Measurements from ENCODE around the gene OR9Q2.

The OR9Q2 gene

GRCh38 chr11:58188770-58189169 is at the start of gene OR9Q2:
TSS of gene OR9Q2 (plus strand) at chr11:58189070. CDS start at chr11:58190491, 1,421 bp downstream.
- H3K27ac ChIP-seq (ENCODE audit: low read length), result no peak within 1 kb of the TSS
- no peaks in the 10 kb centered on the region for H3K9me3 ChIP-seq (ENCODE audit: insufficient read depth, low read depth, low read length)
- H3K27me3 ChIP-seq (ENCODE audit: insufficient read depth, low read length), result no peaks in the 10 kb centered on the region
- H3K4me1 ChIP-seq (ENCODE audit: insufficient read depth, low read length), result no peaks in the 10 kb centered on the region
- H3K36me3 ChIP-seq (ENCODE audit: insufficient read depth, low read depth, low read length), result no peaks in the 10 kb centered on the region
- no peak within 1 kb of the TSS for H3K4me3 ChIP-seq (ENCODE audit: low read length)
- no peak within 1 kb of the TSS for H3K9ac ChIP-seq (ENCODE audit: low read depth, low read length)

DNA sequence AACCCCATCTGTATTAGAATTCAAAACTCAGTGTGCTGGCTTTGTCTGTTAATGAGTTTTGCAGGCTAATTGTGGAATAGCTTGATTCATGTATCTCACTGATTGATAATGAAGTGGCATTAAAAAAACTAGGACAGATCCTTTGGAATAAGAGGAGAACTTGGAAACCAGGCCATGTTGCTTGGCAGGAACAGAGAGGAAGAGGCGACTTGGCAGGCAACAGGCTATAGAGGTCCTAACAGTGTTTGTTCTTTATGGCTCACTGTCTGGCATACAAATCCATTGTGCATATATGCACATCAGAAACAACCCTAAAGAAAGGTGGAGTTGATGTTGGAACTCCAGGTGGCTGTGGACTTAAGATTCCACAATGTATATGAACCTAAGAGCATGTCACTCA is 46.1 kb upstream of the OR9Q2 start:
- Histone ChIP-seq H3K36me3 (ENCODE audit: insufficient read depth, low read depth, low read length) (no peaks in the 10 kb centered on the region), H3K27ac (ENCODE audit: low read length) (no peak overlapping the region), H3K27me3 (ENCODE audit: insufficient read depth, low read length) (no peaks in the 10 kb centered on the region), H3K9me3 (ENCODE audit: insufficient read depth, low read depth, low read length) (no peaks in the 10 kb centered on the region), H3K4me1 (ENCODE audit: insufficient read depth, low read length) (no peaks in the 10 kb centered on the region), H3K4me3 (ENCODE audit: low read length) (no peak overlapping the region), H3K9ac (ENCODE audit: low read depth, low read length) (no peak overlapping the region)

- H3K4me1 ChIP-seq (ENCODE audit: insufficient read depth, low read length), result no peaks in the 10 kb centered on the region
- H3K36me3 ChIP-seq (ENCODE audit: insufficient read depth, low read depth, low read length), result no peaks in the 10 kb centered on the region
- no peak overlapping the region for H3K27ac ChIP-seq (ENCODE audit: low read length)
- no peak overlapping the region for H3K4me3 ChIP-seq (ENCODE audit: low read length)
- no peaks in the 10 kb centered on the region for H3K27me3 ChIP-seq (ENCODE audit: insufficient read depth, low read length)
- no peak overlapping the region for H3K9ac ChIP-seq (ENCODE audit: low read depth, low read length)
- H3K9me3 ChIP-seq (ENCODE audit: insufficient read depth, low read depth, low read length), result no peaks in the 10 kb centered on the region
These were observed 36.1 kb upstream of the OR9Q2 start for GRCh38 chr11:58152781-58153180.

DNA sequence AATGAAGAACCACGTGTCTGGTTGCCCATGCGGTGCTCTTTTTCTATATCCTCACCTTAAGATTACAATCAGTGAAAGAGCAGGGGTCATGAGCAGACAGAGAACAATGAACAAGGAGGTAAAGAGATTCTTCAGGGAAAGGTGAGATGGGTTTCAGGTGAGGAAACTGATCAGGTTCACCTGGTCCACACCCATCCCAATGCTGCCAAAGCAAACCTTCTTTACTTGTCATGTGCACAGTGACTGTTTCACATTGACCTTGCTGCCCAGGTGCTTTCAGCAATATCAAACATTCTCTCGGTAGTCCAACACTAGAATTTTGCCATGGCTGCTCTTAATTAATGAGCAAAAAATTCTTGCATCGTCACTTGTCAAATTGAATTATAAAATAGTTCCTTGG is 24.5 kb upstream of the OR9Q2 start:
- Histone ChIP-seq H3K27me3 (ENCODE audit: insufficient read depth, low read length) (no peaks in the 10 kb centered on the region), H3K36me3 (ENCODE audit: insufficient read depth, low read depth, low read length) (no peaks in the 10 kb centered on the region), H3K27ac (ENCODE audit: low read length) (no peak overlapping the region), H3K4me1 (ENCODE audit: insufficient read depth, low read length) (no peaks in the 10 kb centered on the region), H3K4me3 (ENCODE audit: low read length) (no peak overlapping the region), H3K9ac (ENCODE audit: low read depth, low read length) (no peak overlapping the region), H3K9me3 (ENCODE audit: insufficient read depth, low read depth, low read length) (no peaks in the 10 kb centered on the region)

- Histone ChIP-seq H3K27ac (ENCODE audit: low read length) (no peak overlapping the region), H3K4me3 (ENCODE audit: low read length) (no peak overlapping the region), H3K27me3 (ENCODE audit: insufficient read depth, low read length) (no peaks in the 10 kb centered on the region), H3K36me3 (ENCODE audit: insufficient read depth, low read depth, low read length) (no peaks in the 10 kb centered on the region), H3K9ac (ENCODE audit: low read depth, low read length) (no peak overlapping the region), H3K4me1 (ENCODE audit: insufficient read depth, low read length) (no peaks in the 10 kb centered on the region), H3K9me3 (ENCODE audit: insufficient read depth, low read depth, low read length) (no peaks in the 10 kb centered on the region)
These were observed 23.9 kb upstream of the OR9Q2 start for GRCh38 chr11:58164990-58165389.

- Histone ChIP-seq H3K4me1 (ENCODE audit: insufficient read depth, low read length) (no peaks in the 10 kb centered on the region), H3K27ac (ENCODE audit: low read length) (no peak overlapping the region), H3K27me3 (ENCODE audit: insufficient read depth, low read length) (no peaks in the 10 kb centered on the region), H3K4me3 (ENCODE audit: low read length) (no peak overlapping the region), H3K36me3 (ENCODE audit: insufficient read depth, low read depth, low read length) (no peaks in the 10 kb centered on the region), H3K9me3 (ENCODE audit: insufficient read depth, low read depth, low read length) (no peaks in the 10 kb centered on the region), H3K9ac (ENCODE audit: low read depth, low read length) (no peak overlapping the region)
These were observed 23.3 kb upstream of the OR9Q2 start for GRCh38 chr11:58165504-58166106.

DNA sequence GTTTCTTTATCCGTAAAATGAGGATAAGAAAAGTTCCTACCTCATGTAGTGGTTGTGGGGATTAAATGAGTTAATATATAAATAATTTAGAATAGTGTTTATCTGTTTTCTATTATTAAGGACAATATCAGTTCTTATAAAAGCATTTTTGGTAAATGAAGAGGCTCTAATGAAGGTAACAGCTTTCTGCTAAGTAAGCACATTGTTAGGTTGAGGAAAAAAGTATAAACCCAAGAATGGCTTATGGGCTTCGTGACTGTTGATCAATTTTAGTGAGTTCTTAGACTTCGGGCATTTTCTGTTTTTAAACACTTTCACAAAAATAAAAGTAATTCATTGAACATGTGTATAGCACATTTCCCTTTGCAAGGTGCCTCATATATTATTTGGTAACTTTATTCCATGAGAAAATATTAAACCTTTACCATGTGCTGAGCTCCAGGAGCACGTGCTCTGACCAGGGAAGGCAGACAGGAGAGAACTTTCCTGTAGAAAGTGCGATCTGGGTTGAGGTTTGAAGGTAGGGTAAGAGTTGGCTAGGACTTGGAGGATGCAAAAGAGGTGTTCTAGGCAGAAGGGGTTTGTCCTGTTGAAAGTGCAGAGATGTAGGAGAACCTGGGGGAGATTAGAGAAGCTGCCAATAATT is 11.3 kb upstream of the OR9Q2 start:
- no peaks in the 10 kb centered on the region for H3K27me3 ChIP-seq (ENCODE audit: insufficient read depth, low read length)
- no peak overlapping the region for H3K4me3 ChIP-seq (ENCODE audit: low read length)
- no peak overlapping the region for H3K9ac ChIP-seq (ENCODE audit: low read depth, low read length)
- no peaks in the 10 kb centered on the region for H3K36me3 ChIP-seq (ENCODE audit: insufficient read depth, low read depth, low read length)
- H3K4me1 ChIP-seq (ENCODE audit: insufficient read depth, low read length), result no peaks in the 10 kb centered on the region
- H3K27ac ChIP-seq (ENCODE audit: low read length), result no peak overlapping the region
- no peaks in the 10 kb centered on the region for H3K9me3 ChIP-seq (ENCODE audit: insufficient read depth, low read depth, low read length)

GRCh38 chr11:58178444-58178843 is 10.4 kb upstream of the OR9Q2 start:
- H3K9ac ChIP-seq (ENCODE audit: low read depth, low read length), result no peak overlapping the region
- no peaks in the 10 kb centered on the region for H3K27me3 ChIP-seq (ENCODE audit: insufficient read depth, low read length)
- H3K4me1 ChIP-seq (ENCODE audit: insufficient read depth, low read length), result no peaks in the 10 kb centered on the region
- H3K4me3 ChIP-seq (ENCODE audit: low read length), result no peak overlapping the region
- H3K27ac ChIP-seq (ENCODE audit: low read length), result no peak overlapping the region
- H3K9me3 ChIP-seq (ENCODE audit: insufficient read depth, low read depth, low read length), result no peaks in the 10 kb centered on the region
- H3K36me3 ChIP-seq (ENCODE audit: insufficient read depth, low read depth, low read length), result no peaks in the 10 kb centered on the region

DNA sequence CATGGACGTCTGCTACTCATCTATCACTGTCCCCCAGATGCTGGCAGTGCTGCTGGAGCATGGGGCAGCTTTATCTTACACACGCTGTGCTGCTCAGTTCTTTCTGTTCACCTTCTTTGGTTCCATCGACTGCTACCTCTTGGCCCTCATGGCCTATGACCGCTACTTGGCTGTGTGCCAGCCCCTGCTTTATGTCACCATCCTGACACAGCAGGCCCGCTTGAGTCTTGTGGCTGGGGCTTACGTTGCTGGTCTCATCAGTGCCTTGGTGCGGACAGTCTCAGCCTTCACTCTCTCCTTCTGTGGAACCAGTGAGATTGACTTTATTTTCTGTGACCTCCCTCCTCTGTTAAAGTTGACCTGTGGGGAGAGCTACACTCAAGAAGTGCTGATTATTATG is 9.2 kb upstream of the OR9Q2 start:
- Histone ChIP-seq H3K9ac (ENCODE audit: low read depth, low read length) (no peak overlapping the region), H3K27me3 (ENCODE audit: insufficient read depth, low read length) (no peaks in the 10 kb centered on the region), H3K36me3 (ENCODE audit: insufficient read depth, low read depth, low read length) (no peaks in the 10 kb centered on the region), H3K27ac (ENCODE audit: low read length) (no peak overlapping the region), H3K4me3 (ENCODE audit: low read length) (no peak overlapping the region), H3K9me3 (ENCODE audit: insufficient read depth, low read depth, low read length) (no peaks in the 10 kb centered on the region), H3K4me1 (ENCODE audit: insufficient read depth, low read length) (no peaks in the 10 kb centered on the region)

DNA sequence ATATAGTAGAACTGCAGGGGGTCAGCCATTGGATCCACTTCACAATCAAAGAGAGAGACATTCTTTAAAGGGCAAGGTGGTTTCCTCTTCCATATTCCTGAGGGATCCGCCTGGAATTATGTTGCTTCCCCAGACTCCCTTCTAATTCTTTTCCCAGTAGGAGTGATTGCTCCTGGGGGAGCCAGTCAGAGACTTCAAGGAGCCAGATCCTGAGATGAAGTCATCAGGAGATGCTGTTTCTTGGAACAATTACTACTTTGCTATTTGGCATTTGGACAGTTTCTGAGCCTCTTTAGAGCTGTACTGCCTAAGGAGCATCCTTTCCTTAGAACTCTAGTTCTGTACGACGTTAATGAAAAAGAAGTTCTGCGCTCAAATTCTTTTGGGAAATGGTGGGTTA is 1.9 kb upstream of the OR9Q2 start:
- H3K9ac ChIP-seq (ENCODE audit: low read depth, low read length), result no peak overlapping the region
- no peak overlapping the region for H3K4me3 ChIP-seq (ENCODE audit: low read length)
- no peaks in the 10 kb centered on the region for H3K27me3 ChIP-seq (ENCODE audit: insufficient read depth, low read length)
- no peak overlapping the region for H3K27ac ChIP-seq (ENCODE audit: low read length)
- no peaks in the 10 kb centered on the region for H3K9me3 ChIP-seq (ENCODE audit: insufficient read depth, low read depth, low read length)
- H3K36me3 ChIP-seq (ENCODE audit: insufficient read depth, low read depth, low read length), result no peaks in the 10 kb centered on the region
- H3K4me1 ChIP-seq (ENCODE audit: insufficient read depth, low read length), result no peaks in the 10 kb centered on the region

GRCh38 chr11:58192229-58192628 is 3.4 kb downstream of the OR9Q2 start:
- H3K4me3 ChIP-seq (ENCODE audit: low read length), result no peak overlapping the region
- no peaks in the 10 kb centered on the region for H3K4me1 ChIP-seq (ENCODE audit: insufficient read depth, low read length)
- H3K9ac ChIP-seq (ENCODE audit: low read depth, low read length), result no peak overlapping the region
- H3K36me3 ChIP-seq (ENCODE audit: insufficient read depth, low read depth, low read length), result no peaks in the 10 kb centered on the region
- H3K27ac ChIP-seq (ENCODE audit: low read length), result no peak overlapping the region
- peaks cover 8% of the 10 kb centered on the region for H3K9me3 ChIP-seq (ENCODE audit: insufficient read depth, low read depth, low read length)
- no peaks in the 10 kb centered on the region for H3K27me3 ChIP-seq (ENCODE audit: insufficient read depth, low read length)

- Histone ChIP-seq H3K4me1 (ENCODE audit: insufficient read depth, low read length) (no peaks in the 10 kb centered on the region), H3K27ac (ENCODE audit: low read length) (no peak overlapping the region), H3K27me3 (ENCODE audit: insufficient read depth, low read length) (no peaks in the 10 kb centered on the region), H3K9ac (ENCODE audit: low read depth, low read length) (no peak overlapping the region), H3K4me3 (ENCODE audit: low read length) (no peak overlapping the region), H3K36me3 (ENCODE audit: insufficient read depth, low read depth, low read length) (no peaks in the 10 kb centered on the region), H3K9me3 (ENCODE audit: insufficient read depth, low read depth, low read length) (peaks cover 16% of the 10 kb centered on the region)
These were observed 4.5 kb downstream of the OR9Q2 start for GRCh38 chr11:58193391-58193790.

Data from iPS-20b (cell line).